K562 (cell line): Measurements from ENCODE around the gene HBB. TPM values are rescaled to one million over a fixed set of nuclear protein-coding genes. Genes with fewer than 3 reads are reported as not detected.

Experiments used
- CBX8 ChIP-seq: fragments of 200-600 bp; sonication (generic); IDR thresholded peaks from 2 replicates; pipeline ENCODE4 v1.6.1; 2012; ENCODE audit warnings: borderline replicate concordance, mixed run types, low read depth, mild to moderate bottlenecking, moderate library complexity, mixed read lengths, low read length, control low read depth, inconsistent platforms; ENCODE audit not compliant: poor library complexity, severe bottlenecking; ENCODE audit errors: extremely low read depth
- CTCFL ChIP-seq: IDR thresholded peaks from 2 replicates; pipeline ENCODE4 v1.6.1; 2011; ENCODE audit warnings: borderline replicate concordance, low read depth, mild to moderate bottlenecking, moderate library complexity, low read length; ENCODE audit not compliant: insufficient read depth, poor library complexity, severe bottlenecking
- ELK3 ChIP-seq: fragments of 450-650 bp; formaldehyde crosslinking; IDR thresholded peaks from 2 replicates; pipeline ENCODE4 v1.4.0; 2020; ENCODE audit warnings: mild to moderate bottlenecking
- ETS2 ChIP-seq: IDR thresholded peaks from 2 replicates; pipeline ENCODE4 v1.6.1; 2016; ENCODE audit warnings: borderline replicate concordance, missing genetic modification characterization, mild to moderate bottlenecking, moderate library complexity, missing compliant biosample characterization; ENCODE audit not compliant: poor library complexity, severe bottlenecking
- FOXJ2 ChIP-seq: fragments of 200-800 bp; sonication (Bioruptor generic); IDR thresholded peaks from 2 replicates; pipeline ENCODE4 v1.6.1; 2016; ENCODE audit warnings: missing genetic modification characterization, missing compliant biosample characterization
- FOXP1 ChIP-seq: sonication (generic); formaldehyde crosslinking; IDR thresholded peaks from 2 replicates; pipeline ENCODE4 v1.8.0; 2022; ENCODE audit warnings: mild to moderate bottlenecking, missing genetic modification reagents
- GABPB1 ChIP-seq: sonication (generic); formaldehyde crosslinking; IDR thresholded peaks from 2 replicates; pipeline ENCODE4 v1.8.0; 2022; ENCODE audit warnings: mild to moderate bottlenecking, missing genetic modification reagents
- GTF2A2 ChIP-seq: IDR thresholded peaks from 2 replicates; pipeline ENCODE4 v1.6.1; 2016; ENCODE audit warnings: mild to moderate bottlenecking, missing genetic modification characterization, missing compliant biosample characterization
- HNRNPLL ChIP-seq: fragments of 200-400 bp; formaldehyde crosslinking; IDR thresholded peaks from 2 replicates; pipeline ENCODE4 v1.6.1; 2017; ENCODE audit warnings: low read length, low read depth, mild to moderate bottlenecking; ENCODE audit not compliant: poor library complexity, severe bottlenecking
- MAFF ChIP-seq: IDR thresholded peaks from 2 replicates; pipeline ENCODE4 v1.6.1; 2012; ENCODE audit warnings: low read length, improper control_type of control experiment
- MAFG ChIP-seq: fragments of 450-650 bp; conservative IDR thresholded peaks from 2 replicates; pipeline ENCODE4 v1.6.1; 2016; ENCODE audit warnings: missing genetic modification characterization, missing compliant biosample characterization
- MED1 ChIP-seq: sonication (generic); formaldehyde crosslinking; IDR thresholded peaks from 2 replicates; pipeline ENCODE4 v1.8.1; 2023; ENCODE audit warnings: missing genetic modification reagents, borderline replicate concordance
- NFIC ChIP-seq: fragments of 450-650 bp; IDR thresholded peaks from 2 replicates; pipeline ENCODE4 v1.6.1; 2017; ENCODE audit warnings: mild to moderate bottlenecking, inconsistent platforms
- NFIX ChIP-seq: fragments of 250-450 bp; sonication (Bioruptor Pico); IDR thresholded peaks from 2 replicates; pipeline ENCODE4 v1.4.0; 2020; ENCODE audit warnings: low read depth, mild to moderate bottlenecking, moderate library complexity
- PKNOX1 ChIP-seq: fragments of 450-650 bp; IDR thresholded peaks from 2 replicates; pipeline ENCODE4 v1.6.1; 2016
- PTTG1 ChIP-seq: fragments of 450-650 bp; IDR thresholded peaks from 2 replicates; pipeline ENCODE4 v1.6.1; 2016; ENCODE audit warnings: low read depth, mild to moderate bottlenecking, missing genetic modification characterization, missing compliant biosample characterization
- RCOR1 ChIP-seq, 2 experiments: IDR thresholded peaks; 2 replicates each; pipeline ENCODE4 v1.6.1; 2012; ENCODE audit warnings: low read depth in 2 of 2, low read length in 2 of 2, borderline replicate concordance in 1 of 2, improper control_type of control experiment in 1 of 2
- SMARCA5 ChIP-seq: fragments of 450-650 bp; IDR thresholded peaks from 2 replicates; pipeline ENCODE4 v1.6.1; 2016
- SPI1 ChIP-seq: IDR thresholded peaks from 2 replicates; pipeline ENCODE4 v1.6.1; 2011; ENCODE audit warnings: low read depth, low read length, control low read depth, borderline replicate concordance
- SRSF1 ChIP-seq: fragments of 200-400 bp; formaldehyde crosslinking; IDR thresholded peaks from 2 replicates; pipeline ENCODE4 v1.6.1; 2017; ENCODE audit warnings: mild to moderate bottlenecking, low read depth, low read length, moderate library complexity
- TCFL5 ChIP-seq: fragments of 250-450 bp; sonication (Bioruptor Pico); conservative IDR thresholded peaks from 2 replicates; pipeline ENCODE4 v1.6.1; 2021; ENCODE audit warnings: mild to moderate bottlenecking, moderate library complexity, matching md5 sums
- TGIF2 ChIP-seq: sonication (generic); formaldehyde crosslinking; IDR thresholded peaks from 2 replicates; pipeline ENCODE4 v1.8.1; 2022; ENCODE audit warnings: mild to moderate bottlenecking, missing genetic modification reagents, moderate library complexity
- ZNF124 ChIP-seq: sonication (generic); formaldehyde crosslinking; IDR thresholded peaks from 2 replicates; pipeline ENCODE4 v1.8.1; 2022; ENCODE audit warnings: missing genetic modification reagents
- ZNF174 ChIP-seq: fragments of 250-450 bp; sonication (Bioruptor Pico); IDR thresholded peaks from 2 replicates; pipeline ENCODE4 v1.4.0; 2020; ENCODE audit warnings: mild to moderate bottlenecking
- ZNF3 ChIP-seq: fragments of 250-450 bp; sonication (Bioruptor Pico); IDR thresholded peaks from 2 replicates; pipeline ENCODE4 v1.5.0; 2021; ENCODE audit warnings: mild to moderate bottlenecking, moderate library complexity
- polyA plus RNA-seq, 8 experiments: library from polyadenylated mRNA; depleted of rRNA in 4 of 8; stranded (reverse) in 5 of 8; unstranded in 3 of 8; fragments of >200 nt; fragmentation: Nextera tagmentation in 2 of 8; fragmentation: Illumina TruSeq in 1 of 8; extraction: Ambion mirVana in 2 of 8; extraction: Trizol in 1 of 8; gene quantifications; 2 replicates each; pipeline versions ENCODE4 v1.2.1 to v1.2.3, GENCODE V29; 2011 to 2014; ENCODE audit warnings: inconsistent platforms in 1 of 8, missing spikeins in 1 of 8
- total RNA-seq, 7 experiments: library from RNA; depleted of rRNA in 6 of 7; stranded (reverse); fragments of >200 nt in 6 of 7; fragmentation: Illumina TruSeq in 2 of 7; extraction: Trizol in 2 of 7; gene quantifications; 2 replicates each; pipeline versions ENCODE4 v1.2.1 to v1.2.3, GENCODE V29; 2011 to 2021; ENCODE audit warnings: low replicate concordance in 1 of 7

The HBB gene
- total and polyA plus RNA-seq, 9 of the 15 experiments (the other 6 are each of a cell fraction or from before 2014, with no cell fraction given), result 0.33 to 3.4 (median 1.2) TPM; not detected in 2

GRCh38 chr11:5242933-5243815 lies 16.3 kb upstream of the HBB start (continued):
- TF ChIP-seq NFIX (CRISPR knock-in tag) (no peak), FOXP1 (CRISPR knock-in tag) (no peak; the same call in 1 of the 2 replicates), GTF2A2 (tag) (no peak), ZNF174 (CRISPR knock-in tag) (no peak), HNRNPLL (peak; percentile 20), PTTG1 (no peak), ETS2 (tag) (no peak), RCOR1 (IDR thresholded peaks at IDR 0.05; ENCODE audit: borderline replicate concordance in 1 of 2, low read depth in 2 of 2, low read length in 2 of 2) (no peak; a peak in 1 of 4 replicates), MED1 (CRISPR knock-in tag) (no peak), PKNOX1 (no peak), MAFG (tag) (no peak), CTCFL (no peak), FOXJ2 (tag) (no peak), SMARCA5 (no peak), GABPB1 (0 out of 2 replicates have a peak, but pooled peaks have one; percentile 29), CBX8 (no peak), ZNF124 (CRISPR knock-in tag) (no peak), SRSF1 (no peak), TGIF2 (CRISPR knock-in tag) (no peak), ELK3 (no peak), ZNF3 (no peak), TCFL5 (CRISPR knock-in tag) (no peak), SPI1 (no peak), NFIC (no peak), MAFF (peak; percentile 13)
